Measurements from ENCODE around the gene PSMD2.

PSMD2 gene

DNA sequence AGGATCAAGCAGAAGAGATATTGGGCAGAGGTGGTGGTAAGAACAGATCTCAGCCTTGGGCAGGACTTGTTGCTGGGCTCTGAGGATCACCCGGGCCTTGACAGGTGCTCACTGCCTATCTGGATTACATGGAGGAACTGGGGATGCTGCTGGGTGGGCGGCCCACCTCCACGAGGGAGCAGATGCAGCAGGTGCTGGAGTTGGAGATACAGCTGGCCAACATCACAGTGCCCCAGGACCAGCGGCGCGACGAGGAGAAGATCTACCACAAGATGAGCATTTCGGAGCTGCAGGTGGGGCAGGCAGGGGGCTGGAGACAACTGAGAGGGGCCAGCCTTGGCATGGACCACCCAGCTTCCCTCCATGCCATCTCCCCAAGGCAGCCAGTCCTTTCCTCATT, 15.4 kb upstream of the PSMD2 start:
- no peak for DNase-seq (ENCODE audit: low spot score)
- in situ Hi-C loops (cut with MboI; ENCODE audit: low sequenced_read_pairs, unreplicated experiment): loop anchor here (10.0 kb wide), 1 partner anchor 389 kb away; no protein-coding TSS in a partner anchor
- TF ChIP-seq, protein P1, sequence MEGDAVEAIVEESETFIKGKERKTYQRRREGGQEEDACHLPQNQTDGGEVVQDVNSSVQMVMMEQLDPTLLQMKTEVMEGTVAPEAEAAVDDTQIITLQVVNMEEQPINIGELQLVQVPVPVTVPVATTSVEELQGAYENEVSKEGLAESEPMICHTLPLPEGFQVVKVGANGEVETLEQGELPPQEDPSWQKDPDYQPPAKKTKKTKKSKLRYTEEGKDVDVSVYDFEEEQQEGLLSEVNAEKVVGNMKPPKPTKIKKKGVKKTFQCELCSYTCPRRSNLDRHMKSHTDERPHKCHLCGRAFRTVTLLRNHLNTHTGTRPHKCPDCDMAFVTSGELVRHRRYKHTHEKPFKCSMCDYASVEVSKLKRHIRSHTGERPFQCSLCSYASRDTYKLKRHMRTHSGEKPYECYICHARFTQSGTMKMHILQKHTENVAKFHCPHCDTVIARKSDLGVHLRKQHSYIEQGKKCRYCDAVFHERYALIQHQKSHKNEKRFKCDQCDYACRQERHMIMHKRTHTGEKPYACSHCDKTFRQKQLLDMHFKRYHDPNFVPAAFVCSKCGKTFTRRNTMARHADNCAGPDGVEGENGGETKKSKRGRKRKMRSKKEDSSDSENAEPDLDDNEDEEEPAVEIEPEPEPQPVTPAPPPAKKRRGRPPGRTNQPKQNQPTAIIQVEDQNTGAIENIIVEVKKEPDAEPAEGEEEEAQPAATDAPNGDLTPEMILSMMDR (IDR thresholded peaks at IDR 0.05; ENCODE audit: borderline replicate concordance, control extremely low read depth, extremely low read depth, insufficient read depth, missing control alignments): no peak

DNA sequence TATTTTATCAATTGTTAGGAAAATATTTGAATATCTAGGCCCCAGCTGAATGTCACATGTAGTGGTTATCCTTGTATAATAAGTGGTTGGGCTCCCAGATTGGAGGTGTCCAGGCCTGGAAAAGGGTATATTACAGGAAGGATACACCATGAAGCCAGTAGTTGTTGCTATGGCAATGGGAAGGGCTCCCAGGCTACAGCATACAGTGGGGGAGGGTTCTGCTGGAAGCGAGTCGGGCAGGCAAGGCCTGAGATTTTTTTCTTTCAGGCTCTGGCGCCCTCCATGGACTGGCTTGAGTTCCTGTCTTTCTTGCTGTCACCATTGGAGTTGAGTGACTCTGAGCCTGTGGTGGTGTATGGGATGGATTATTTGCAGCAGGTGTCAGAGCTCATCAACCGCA, 14.3 kb upstream of the PSMD2 start:
- in situ Hi-C loops (cut with MboI; ENCODE audit: low sequenced_read_pairs, unreplicated experiment): loop anchor here (10.0 kb wide), 1 partner anchor 390 kb away; no protein-coding TSS in a partner anchor
- TF ChIP-seq, protein P1 (IDR thresholded peaks at IDR 0.05; ENCODE audit: borderline replicate concordance, control extremely low read depth, extremely low read depth, insufficient read depth, missing control alignments): no peak
- peak; percentile 66 for DNase-seq (ENCODE audit: low spot score)

DNA sequence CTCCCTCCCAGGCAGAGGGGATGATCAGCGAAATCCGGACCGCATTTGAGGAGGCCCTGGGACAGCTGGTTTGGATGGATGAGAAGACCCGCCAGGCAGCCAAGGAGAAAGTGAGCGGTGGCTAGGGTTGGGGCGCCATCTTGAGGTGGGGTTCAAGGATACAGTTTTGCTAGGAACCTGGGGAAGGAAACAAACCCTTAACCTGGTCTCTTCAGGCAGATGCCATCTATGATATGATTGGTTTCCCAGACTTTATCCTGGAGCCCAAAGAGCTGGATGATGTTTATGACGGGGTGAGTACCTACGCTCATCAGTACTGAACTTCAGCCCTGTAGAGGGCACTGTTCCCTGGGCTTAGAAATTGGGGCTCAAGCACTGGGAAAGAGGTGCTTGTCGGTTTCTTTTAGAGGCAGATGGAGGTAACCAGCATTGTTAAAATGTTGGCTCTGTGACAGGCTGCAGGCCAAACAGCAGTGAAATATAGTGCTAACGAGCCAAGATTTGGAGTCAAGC, 9.6 kb upstream of the PSMD2 start:
- in situ Hi-C loops (cut with MboI; ENCODE audit: low sequenced_read_pairs, unreplicated experiment): loop anchor here (10.0 kb wide), 1 partner anchor 395 kb away; no protein-coding TSS in a partner anchor
- TF ChIP-seq, protein P1 (IDR thresholded peaks at IDR 0.05; ENCODE audit: borderline replicate concordance, control extremely low read depth, extremely low read depth, insufficient read depth, missing control alignments): peak; percentile 39
- DNase-seq (ENCODE audit: low spot score): peak; percentile 82

DNA sequence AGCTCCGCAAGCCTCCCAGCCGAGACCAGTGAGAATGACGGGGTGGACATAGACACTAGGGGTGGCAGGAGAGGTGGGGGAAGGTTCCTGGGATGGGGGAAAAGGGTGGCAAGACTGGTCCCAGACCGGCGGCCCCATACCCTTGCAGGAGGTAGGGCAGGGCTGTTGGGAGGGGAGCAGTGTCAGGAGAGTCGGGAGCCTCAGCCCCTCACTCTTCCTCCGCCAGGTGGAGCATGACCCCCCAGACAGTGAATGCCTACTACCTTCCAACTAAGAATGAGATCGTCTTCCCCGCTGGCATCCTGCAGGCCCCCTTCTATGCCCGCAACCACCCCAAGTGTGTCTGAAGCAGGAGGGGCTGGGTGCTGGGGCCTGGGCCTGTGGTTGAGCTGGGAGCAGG, 8.7 kb upstream of the PSMD2 start:
- in situ Hi-C loops (cut with MboI; ENCODE audit: low sequenced_read_pairs, unreplicated experiment): no loop called here
- no peak for DNase-seq (ENCODE audit: low spot score)
- TF ChIP-seq, protein P1 (IDR thresholded peaks at IDR 0.05; ENCODE audit: borderline replicate concordance, control extremely low read depth, extremely low read depth, insufficient read depth, missing control alignments): no peak

DNA sequence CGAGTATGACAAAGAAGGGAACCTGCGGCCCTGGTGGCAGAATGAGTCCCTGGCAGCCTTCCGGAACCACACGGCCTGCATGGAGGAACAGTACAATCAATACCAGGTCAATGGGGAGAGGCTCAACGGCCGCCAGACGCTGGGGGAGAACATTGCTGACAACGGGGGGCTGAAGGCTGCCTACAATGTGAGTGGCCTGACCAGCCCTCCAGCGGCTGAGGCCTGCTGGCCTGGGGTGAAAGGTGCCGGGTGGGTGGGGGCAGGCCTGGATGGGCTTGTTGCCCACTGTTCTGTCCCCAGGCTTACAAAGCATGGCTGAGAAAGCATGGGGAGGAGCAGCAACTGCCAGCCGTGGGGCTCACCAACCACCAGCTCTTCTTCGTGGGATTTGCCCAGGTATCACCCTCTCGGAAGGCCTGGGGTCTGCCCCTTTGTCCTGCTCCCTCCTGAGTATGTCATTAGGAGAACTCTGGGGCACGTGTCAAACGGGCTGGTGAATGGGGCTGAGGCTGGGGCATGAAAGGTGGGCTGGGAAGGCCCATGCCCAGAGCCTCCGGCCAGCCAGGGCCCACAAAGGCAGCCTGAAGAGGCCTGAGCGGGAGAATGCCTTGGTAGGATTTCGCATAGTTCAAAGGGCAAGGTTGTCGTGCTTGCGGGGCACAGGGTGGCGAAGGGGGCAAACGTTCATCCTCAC, 7.8 kb upstream of the PSMD2 start:
- TF ChIP-seq, protein P1 (IDR thresholded peaks at IDR 0.05; ENCODE audit: borderline replicate concordance, control extremely low read depth, extremely low read depth, insufficient read depth, missing control alignments): no peak
- in situ Hi-C loops (cut with MboI; ENCODE audit: low sequenced_read_pairs, unreplicated experiment): no loop called here
- no peak for DNase-seq (ENCODE audit: low spot score)

DNA sequence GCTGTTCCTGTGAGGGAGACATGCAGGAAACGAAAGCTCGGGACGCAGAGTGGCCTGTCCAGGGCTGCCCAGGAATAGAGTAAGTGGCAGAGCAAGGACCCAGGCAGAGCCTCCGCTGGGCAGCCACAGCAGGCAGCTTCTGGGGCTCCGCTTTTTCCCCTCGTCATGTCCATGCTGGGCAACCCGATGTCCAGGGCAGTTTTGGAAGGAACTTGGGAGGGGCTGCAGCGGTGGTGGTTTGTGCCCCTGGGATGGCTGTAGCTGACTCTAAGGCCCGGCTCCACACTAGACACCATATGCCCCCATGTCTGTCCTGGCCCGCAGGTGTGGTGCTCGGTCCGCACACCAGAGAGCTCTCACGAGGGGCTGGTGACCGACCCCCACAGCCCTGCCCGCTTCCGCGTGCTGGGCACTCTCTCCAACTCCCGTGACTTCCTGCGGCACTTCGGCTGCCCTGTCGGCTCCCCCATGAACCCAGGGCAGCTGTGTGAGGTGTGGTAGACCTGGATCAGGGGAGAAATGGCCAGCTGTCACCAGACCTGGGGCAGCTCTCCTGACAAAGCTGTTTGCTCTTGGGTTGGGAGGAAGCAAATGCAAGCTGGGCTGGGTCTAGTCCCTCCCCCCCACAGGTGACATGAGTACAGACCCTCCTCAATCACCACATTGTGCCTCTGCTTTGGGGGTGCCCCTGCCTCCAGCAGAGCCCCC, 7.1 kb upstream of the PSMD2 start:
- TF ChIP-seq, protein P1 (IDR thresholded peaks at IDR 0.05; ENCODE audit: borderline replicate concordance, control extremely low read depth, extremely low read depth, insufficient read depth, missing control alignments): no peak
- DNase-seq (ENCODE audit: low spot score): no peak
- in situ Hi-C loops (cut with MboI; ENCODE audit: low sequenced_read_pairs, unreplicated experiment): no loop called here
